GM10248 (cell line): Measurements from ENCODE around the gene RAB10.
"Not testable (repeated sequence)": the region's sequence is repeated elsewhere in the genome, so short reads cannot be mapped to it uniquely, and the experiment has no call there.

Experiments
- CTCF ChIA-PET: fragments of 300-600 bp; sonication (Branson Sonifier 250); formaldehyde crosslinking; extraction: SDS; loops from one replicate; lab custom pipeline; 2021; ENCODE audit warnings: antibody characterized with exemption; lab: Yijun Ruan, JAX
- POLR2A ChIA-PET: fragments of 350-650 bp; sonication (Branson Sonifier 250); formaldehyde crosslinking; extraction: SDS; loops from one replicate; lab custom pipeline; 2020; ENCODE audit warnings: antibody characterized with exemption; lab: Yijun Ruan, JAX
- DNase-seq: peaks from one replicate; pipeline ENCODE4 v3.0.0; 2012; ENCODE audit errors: extremely low spot score
- TF ChIP-seq, protein P1 (sequence below): IDR thresholded peaks from 2 replicates; pipeline ENCODE4 v1.5.1; 2012; ENCODE audit warnings: mild to moderate bottlenecking, low read depth; ENCODE audit errors: extremely low read depth, missing control alignments, control extremely low read depth

Gene RAB10

GRCh38 chr2:26100384-26100783 is 66.5 kb downstream of the RAB10 start:
- TF ChIP-seq, protein P1, sequence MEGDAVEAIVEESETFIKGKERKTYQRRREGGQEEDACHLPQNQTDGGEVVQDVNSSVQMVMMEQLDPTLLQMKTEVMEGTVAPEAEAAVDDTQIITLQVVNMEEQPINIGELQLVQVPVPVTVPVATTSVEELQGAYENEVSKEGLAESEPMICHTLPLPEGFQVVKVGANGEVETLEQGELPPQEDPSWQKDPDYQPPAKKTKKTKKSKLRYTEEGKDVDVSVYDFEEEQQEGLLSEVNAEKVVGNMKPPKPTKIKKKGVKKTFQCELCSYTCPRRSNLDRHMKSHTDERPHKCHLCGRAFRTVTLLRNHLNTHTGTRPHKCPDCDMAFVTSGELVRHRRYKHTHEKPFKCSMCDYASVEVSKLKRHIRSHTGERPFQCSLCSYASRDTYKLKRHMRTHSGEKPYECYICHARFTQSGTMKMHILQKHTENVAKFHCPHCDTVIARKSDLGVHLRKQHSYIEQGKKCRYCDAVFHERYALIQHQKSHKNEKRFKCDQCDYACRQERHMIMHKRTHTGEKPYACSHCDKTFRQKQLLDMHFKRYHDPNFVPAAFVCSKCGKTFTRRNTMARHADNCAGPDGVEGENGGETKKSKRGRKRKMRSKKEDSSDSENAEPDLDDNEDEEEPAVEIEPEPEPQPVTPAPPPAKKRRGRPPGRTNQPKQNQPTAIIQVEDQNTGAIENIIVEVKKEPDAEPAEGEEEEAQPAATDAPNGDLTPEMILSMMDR = no peak
- CTCF ChIA-PET = interaction anchor here (1.2 to 2.2 kb wide), 5 partner anchors 12 to 27 kb away, joined by 3 to 6 read pairs (median 4); no protein-coding TSS in a partner anchor

GRCh38 chr2:26103752-26104151 is 69.9 kb downstream of the RAB10 start:
- ChIA-PET POLR2A (no interaction called here), CTCF (interaction anchor here (1.8 kb wide), 1 partner anchor 16 kb away, joined by 9 read pairs; no protein-coding TSS in a partner anchor)
- TF ChIP-seq, protein P1 = no peak
- no peak for DNase-seq

More at GRCh38 chr2:26100384-26100783, 66.5 kb downstream of the RAB10 start:
- no peak for DNase-seq
- POLR2A ChIA-PET = no interaction called here

GRCh38 chr2:26108701-26109100 is 74.8 kb downstream of the RAB10 start:
- DNase-seq, POLR2A ChIA-PET: not testable (repeated sequence)
- CTCF ChIA-PET = interaction anchor here (0.6 kb wide), 1 partner anchor 162 kb away, joined by 3 read pairs; no protein-coding TSS in a partner anchor

- ChIA-PET CTCF (interaction anchor here (1.0 to 1.7 kb wide), 4 partner anchors 10 to 121 kb away, joined by 3 to 5 read pairs (median 4); no protein-coding TSS in a partner anchor), POLR2A (no interaction called here)
- TF ChIP-seq, protein P1 = no peak
- no peak for DNase-seq
Measured at GRCh38 chr2:26112201-26112600, 78.3 kb downstream of the RAB10 start.

DNA sequence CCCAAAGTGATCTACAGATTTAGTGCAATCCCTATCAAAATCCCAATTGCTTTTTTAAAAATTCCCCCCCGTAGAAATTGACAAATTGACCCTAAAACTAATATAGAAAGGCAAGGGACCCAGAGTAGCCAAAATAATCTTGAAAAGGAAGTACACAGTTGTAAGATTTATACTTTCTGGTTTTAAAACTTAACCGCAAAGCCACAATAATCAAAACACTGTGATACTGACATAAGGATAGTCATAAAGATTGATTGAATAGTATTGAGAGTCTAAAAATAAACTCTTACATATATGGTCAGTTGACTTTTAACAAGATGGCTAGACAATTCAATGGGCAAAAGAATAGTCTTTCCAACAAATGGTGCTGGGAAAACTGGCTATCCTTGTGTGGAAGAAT is 80.3 kb downstream of the RAB10 start:
- no peak for DNase-seq
- ChIA-PET CTCF (interaction anchor here (1.2 kb wide), 1 partner anchor 262 kb away, joined by 3 read pairs; no protein-coding TSS in a partner anchor), POLR2A (no interaction called here)

DNA sequence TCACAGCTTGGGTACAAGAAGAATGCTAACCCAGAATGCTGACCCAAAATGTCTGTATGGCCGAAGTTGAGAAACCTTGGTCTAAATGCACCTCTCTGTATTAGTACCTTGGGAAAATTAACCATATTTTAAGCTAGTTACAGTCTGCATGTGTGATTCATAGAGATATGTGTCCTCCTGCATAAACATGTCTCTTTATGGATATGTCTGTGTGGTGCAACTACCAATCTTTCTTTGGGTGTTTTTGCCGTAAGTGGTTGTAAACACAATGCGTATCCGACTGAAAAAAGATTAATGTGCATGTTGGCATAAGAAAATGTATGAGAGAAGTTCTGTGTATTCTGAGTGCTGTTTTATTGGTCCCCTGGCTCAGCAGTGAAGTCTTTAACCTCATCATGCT is 84.8 kb downstream of the RAB10 start:
- ChIA-PET CTCF (interaction anchor here (0.9 to 2.3 kb wide), 6 partner anchors 9 to 93 kb away, joined by 3 to 7 read pairs (median 4); no protein-coding TSS in a partner anchor), POLR2A (no interaction called here)
- no peak for DNase-seq
- TF ChIP-seq, protein P1 = no peak

More for the DNA sequence above, 80.3 kb downstream of the RAB10 start:
- TF ChIP-seq, protein P1 = no peak

GRCh38 chr2:26119521-26119920 is 85.6 kb downstream of the RAB10 start:
- DNase-seq = no peak
- TF ChIP-seq, protein P1 = no peak
- CTCF ChIA-PET = interaction anchor here (0.7 to 2.3 kb wide), 6 partner anchors 10 to 94 kb away, joined by 3 to 7 read pairs (median 4); no protein-coding TSS in a partner anchor
- POLR2A ChIA-PET = no interaction called here
